GM11168 (cell line): ENCODE measurements around the gene INHBB.

Source experiments
- in situ Hi-C: fragments of 300-500 bp; cut with MboI; formaldehyde crosslinking; loops from one replicate; pipeline ENCODE4 v1.12.0; 2022; ENCODE audit warnings: low sequenced_read_pairs; ENCODE audit not compliant: unreplicated experiment

The INHBB gene

DNA sequence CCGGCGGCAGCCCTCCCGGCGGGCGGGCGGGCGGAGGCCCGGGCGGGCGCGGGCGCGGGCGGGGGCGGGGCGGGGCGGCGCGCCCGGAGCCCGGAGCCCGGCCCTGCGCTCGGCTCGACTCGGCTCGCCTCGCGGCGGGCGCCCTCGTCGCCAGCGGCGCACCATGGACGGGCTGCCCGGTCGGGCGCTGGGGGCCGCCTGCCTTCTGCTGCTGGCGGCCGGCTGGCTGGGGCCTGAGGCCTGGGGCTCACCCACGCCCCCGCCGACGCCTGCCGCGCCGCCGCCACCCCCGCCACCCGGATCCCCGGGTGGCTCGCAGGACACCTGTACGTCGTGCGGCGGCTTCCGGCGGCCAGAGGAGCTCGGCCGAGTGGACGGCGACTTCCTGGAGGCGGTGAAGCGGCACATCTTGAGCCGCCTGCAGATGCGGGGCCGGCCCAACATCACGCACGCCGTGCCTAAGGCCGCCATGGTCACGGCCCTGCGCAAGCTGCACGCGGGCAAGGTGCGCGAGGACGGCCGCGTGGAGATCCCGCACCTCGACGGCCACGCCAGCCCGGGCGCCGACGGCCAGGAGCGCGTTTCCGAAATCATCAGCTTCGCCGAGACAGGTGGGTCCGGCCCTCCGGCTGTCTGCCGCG lies at the start of gene INHBB:
Gene INHBB (plus strand): TSS at position 111 of the 641 bp plus-strand sequence. CDS start 53 bp downstream, at position 164.
- in situ Hi-C loops, result no loop called here

DNA sequence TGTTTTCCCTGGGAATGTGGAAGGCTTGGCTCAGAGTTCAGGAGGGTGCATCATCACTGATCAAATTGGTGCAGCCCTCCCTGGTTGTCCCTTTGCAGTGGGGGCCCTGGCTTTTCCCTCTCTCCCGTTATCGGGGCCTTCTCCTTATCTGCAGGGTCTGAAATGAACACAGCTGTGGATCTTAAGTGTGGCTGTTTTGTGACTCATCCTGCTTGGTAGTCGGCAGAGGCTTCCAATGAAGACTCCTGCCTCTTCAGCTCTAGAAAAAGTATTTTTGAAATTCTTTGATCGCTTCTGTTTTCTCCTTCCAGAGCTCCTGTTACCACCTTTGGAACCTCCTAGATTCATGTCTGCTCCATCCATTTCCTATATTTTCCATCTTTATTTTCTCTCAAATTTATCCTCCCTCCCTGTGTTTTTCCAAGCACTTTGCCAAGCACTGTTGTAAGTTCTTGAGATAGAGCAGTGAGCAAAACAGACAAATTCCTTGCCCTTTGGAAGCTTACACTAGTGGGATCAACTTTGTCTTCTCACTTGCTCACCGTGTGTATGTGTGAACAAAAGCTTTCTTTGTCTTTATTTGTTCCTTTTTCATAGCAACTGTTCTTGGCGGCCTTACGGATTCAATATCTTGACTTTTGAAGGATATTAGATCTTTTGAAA lies 47.6 kb upstream of the INHBB start:
- in situ Hi-C loops, result no loop called here

DNA sequence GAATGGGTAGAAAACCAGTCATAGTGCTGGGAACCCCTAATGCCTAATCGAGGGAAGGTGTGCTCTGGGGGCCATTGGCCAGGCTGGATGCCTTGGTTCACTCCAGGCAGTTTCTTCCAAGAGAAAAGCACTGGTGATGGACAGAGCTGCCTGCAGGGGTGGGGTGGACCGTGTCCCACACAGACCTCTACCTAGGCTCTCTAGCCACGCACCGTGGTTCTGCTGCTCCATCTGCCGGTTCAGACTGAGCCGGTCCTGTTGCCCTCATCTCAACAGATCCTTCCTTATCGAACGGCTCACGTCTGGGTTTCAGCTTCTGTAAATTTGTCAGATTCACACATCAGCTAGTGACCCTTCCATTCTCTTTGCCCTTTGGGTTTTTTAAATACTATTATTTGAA lies 46.9 kb upstream of the INHBB start:
- in situ Hi-C loops, result no loop called here

DNA sequence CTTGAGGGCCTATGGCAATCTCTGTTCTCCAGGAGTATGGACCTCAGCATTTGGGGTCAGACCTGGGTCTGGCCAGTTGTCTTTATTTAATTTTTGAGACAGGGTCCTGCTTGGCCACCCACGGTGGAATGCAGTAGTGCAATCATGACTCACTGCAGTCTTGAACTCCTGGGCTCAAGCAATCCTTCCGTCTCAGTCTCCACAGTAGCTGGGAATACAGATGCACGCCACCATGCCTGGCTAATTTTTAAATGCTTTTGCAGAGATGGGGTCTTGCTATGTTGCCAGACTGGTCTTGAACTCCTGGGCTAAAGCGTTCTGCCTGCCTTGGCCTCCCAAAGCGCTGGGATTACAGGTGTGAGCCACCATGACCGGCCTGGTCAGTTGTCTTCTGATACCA lies 46.4 kb upstream of the INHBB start:
- in situ Hi-C loops, result no loop called here

DNA sequence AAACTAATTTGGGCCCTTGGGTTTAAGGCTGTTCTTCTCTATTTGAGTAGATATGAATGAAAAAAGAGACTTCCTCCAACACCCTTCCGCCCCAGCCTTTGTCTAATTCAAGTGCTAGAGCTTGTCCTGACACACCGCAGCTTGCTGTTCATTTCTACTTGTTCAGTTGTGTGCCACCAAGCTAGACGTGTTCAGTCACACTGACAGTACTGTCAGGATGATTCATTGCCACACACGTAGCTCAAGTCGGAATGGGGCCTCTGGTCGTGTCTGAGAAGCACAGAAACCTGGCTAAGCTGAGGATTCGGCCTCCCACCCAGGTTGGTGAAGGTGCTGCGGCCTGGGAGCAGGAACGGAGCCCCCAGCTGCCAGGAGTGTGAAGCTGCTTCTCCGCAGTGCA lies 45.6 kb upstream of the INHBB start:
- in situ Hi-C loops, result no loop called here

DNA sequence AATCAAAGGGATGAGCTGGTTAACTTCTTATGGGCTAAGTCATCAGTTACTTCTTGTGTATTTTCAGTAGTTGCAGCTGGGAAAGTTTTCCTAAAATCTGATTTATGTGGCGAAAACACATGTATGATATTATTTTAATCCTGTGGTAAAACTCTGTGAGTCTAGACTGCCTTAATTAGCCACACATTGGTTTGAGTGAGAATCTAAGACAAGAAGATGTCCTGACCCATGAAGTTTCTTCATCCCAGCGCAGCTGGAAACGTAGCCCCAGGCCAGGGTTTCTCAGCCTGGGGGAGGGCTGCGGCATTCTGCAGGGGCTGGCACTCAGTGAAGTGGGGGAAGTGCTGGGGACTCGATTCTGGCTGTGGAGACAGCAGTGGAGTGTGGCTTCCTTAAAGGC lies 44.7 kb upstream of the INHBB start:
- in situ Hi-C loops, result no loop called here

DNA sequence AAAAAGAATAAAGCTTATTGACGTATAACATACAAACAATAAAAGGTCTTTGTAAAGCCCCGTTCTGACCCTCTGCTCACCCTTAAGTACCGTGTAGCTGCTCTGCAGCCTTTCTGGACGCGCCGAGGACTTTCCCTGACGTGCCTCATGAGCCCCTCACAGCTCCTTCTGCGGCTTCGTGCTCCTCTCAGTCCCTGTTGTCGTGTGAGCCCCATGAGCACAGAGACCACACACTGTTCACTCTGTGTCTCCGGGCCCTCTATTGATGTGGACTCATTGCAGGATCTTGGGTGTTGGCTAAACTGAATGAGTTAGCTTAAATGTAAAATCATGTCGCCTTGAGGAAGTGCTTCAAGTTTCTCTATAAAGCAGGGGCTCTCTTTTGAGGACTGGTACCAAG lies 43.6 kb upstream of the INHBB start:
- in situ Hi-C loops, result no loop called here

DNA sequence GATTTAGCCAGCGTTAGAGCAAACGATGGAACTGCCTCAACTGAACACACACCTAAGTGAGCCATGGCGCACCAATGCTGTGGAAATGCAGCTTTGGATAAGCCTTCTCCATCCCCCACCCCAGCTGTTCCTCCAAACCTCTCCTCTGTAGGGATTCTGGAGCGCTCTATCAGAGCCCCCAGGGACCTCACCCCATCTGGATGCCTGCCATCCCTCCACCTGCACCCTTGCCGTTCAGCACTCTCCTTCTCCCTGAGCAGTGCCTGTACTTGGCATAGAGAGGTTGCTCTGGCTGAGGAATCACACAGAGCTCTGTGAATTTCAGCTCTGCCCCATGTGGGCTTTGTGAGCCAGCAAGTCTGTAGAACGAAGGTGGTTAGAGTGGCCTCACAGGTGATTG lies 42.8 kb upstream of the INHBB start:
- in situ Hi-C loops, result no loop called here

DNA sequence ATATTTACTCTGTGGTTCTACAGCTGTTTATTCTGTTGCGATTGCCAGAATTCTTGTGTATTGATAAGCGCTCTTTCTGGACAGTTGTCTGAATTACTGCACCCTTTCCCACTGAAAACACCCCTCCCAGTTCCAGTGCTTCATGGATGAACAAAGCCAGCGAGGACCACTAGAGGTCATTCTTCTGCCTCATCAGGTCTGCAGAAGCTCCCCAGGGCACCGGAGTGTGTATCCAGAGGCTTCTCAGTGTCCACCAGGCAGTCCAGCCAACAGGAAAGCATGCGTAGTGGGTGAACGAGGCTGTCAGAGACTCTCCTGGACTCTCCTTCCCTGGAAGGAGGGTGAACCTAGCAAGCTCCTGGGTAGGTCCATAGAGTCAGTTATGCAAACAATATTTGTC lies 40.6 kb upstream of the INHBB start:
- in situ Hi-C loops, result no loop called here

DNA sequence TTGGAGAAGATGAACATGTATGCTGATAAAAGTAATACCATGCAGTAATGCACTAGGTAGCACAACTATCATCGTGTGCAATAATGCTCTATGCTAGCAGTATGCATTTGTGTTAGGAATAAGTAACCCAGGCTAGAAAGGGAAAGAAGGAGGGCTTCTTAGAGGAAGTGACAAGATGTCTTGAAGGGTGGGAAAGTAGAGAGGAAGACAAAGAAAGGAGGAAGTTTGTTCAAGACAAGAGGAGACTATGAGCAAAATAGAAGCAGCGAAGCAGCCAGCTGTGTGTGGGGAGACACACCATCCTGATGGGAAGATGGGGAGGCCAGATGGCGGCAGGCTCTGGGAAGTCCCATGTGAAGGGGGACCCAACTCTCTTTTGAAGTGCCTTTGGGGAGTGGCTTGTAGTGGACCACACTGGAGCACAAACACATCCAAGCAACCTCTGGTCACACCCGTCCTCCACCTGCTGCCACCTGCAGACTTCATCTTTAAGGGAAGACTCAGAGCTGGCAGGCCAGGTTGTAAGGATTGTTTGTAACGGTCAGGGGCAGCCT lies 39.9 kb upstream of the INHBB start:
- in situ Hi-C loops, result no loop called here

DNA sequence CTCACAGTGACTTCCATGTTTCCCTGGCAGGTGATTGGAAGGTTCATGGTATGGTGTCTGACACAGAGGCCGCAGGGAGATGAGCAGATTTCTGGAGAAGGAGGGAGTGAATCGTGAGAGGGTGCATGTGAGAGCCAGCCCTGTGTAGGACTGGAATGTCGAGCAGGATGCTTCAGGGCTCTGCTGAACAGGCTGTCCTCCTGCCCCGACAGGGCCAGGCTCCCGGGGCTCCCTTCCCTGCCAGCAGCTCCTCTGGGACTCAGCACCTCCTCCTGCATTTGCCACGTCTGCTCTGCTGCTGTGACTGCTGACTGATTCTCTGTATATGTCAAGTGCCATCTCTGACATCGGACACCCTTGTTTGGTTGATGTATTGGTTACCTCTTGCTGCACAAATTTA lies 38.5 kb upstream of the INHBB start:
- in situ Hi-C loops, result no loop called here

DNA sequence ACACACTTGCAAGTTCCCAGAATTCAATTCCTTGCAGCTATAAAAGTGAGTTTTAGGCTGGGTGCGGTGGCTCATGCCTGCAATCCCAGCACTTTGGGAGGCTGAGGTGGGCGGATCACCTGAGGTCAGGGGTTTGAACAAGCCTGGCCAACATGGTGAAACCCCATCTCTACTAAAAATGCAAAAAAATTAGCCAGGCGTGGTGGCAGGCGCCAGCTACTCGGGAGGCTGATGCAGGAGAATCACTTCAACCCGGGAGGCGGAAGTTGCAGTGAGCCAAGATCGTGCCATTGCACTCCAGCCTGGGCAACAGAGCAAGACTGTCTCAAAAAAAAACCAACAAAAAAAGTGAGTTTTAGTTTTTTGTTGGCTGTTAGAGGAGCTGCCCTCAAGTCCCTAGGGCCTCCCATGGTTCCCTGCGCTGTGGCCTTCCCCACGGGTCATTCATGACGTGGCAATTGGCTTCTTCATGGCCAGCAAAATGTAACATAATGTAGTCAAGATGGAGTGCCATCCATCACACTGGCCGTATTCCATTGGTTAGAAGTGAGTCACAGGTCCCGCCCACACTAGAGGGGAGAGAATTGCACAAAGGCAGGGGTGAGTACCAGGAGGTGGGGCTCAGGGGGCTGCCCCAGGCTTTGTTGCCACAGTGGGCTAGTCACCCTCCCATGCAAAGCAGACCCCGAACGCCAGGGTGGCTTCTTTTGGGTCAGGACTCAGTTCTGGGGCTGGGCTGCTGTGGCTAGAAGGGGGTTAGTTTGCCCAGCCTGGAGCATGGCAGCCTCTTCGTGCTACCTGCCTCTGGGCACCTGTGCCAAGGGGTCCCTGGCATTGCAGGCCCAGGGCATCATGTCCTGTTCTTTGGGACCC lies 37.7 kb upstream of the INHBB start:
- in situ Hi-C loops, result no loop called here

DNA sequence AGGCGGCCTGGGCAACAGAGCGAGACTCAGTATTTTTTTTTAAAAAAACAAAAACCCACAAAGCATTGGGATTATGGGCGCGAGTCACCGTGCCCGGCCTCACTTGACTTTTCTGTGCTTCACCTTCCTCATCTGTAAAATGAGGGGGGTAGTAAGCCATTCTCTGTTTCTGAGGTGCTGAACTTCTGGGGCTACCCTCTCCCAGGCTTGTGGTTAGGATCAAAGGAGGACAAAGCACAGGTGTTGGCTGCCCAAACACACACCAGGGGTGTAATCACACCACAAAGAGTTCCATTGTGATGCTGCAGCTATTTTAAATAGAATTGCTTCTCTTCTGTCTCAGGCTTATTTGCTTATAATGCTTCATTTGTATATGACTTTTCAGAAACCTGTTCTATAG lies 35.8 kb upstream of the INHBB start:
- in situ Hi-C loops, result loop anchor here (10.0 kb wide), 1 partner anchor 85 kb away; the partner anchor contains the start of gene TMEM185B

DNA sequence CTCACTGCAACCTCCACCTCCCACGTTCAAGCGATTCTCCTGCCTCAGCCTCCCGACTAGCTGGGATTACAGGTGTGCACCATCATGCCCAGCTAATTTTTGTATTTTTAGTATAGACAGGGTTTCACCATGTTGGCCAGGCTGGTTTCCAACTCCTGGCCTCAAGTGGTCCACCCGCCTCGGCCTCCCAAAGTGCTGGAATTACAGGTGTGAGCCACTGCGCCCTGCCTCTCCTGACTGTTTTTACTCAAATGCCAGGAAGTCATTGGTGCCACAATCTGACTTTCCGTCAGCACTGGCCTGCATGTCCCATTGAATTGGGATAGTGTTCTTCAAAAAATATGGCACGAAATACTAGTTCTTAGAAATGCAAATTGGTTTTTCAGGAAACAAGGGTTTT lies 35.1 kb upstream of the INHBB start:
- in situ Hi-C loops, result loop anchor here (10.0 kb wide), 1 partner anchor 86 kb away; the partner anchor contains the start of gene TMEM185B

DNA sequence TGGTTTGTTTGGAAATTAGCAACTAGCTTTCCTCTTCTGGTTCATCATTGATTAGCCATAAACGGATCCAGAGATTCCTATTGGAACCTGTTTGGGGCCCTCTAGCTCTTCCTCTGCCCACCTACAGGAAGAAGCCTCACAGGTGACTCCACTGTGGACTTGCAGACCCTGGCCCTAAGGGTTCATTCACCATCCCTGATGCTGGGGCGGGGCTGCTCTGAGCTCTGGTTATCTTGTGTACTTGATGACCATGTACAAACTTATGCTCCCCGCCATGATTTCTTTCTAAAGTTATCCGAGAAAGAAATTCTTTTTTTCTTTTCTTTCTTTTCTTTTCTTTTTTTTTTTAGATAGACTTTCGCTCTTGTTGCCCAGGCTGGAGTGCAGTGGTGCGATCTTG lies 33.9 kb upstream of the INHBB start:
- in situ Hi-C loops, result loop anchor here (10.0 kb wide), 1 partner anchor 87 kb away; the partner anchor contains the start of gene TMEM185B

DNA sequence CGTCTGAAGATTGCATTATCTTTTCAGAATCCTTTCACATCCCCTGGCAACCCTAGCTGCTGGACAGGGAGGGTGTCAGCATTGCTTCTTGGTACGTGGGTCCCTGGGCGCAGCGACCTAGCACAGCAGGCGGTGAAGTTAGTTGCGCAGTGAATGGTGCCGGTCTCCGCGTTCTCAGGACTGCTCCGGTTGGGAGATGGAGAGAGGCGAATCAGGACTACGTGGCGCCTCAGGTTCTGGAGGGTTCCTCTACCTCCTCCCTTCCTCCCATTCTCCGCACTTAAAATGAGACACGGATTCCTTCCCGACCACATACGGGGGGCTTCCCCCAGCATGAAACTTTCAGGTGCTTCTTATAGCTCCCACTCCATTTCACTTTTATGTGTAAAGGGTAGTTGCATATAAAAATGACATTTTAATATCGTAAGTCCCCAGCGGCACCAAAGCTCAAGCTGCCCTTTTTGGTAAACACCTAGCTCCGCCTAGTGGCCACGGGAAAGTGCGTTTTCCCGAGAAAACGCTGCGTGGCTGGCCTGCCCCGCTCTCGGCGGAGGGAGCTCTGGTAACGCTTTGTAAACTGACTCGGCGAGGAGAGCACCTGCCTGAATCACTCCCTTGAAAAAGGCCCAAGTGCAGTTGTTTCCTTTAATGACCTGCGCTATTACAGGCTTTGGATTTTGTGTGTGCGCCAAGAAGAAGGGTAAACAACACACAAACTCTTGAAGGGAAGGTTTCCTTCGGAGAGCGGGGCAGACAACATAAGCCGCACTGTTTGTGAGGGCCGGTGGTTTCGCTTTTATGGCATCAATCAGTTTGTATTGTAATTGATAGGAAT lies 32.9 kb upstream of the INHBB start:
- in situ Hi-C loops, result loop anchor here (10.0 kb wide), 1 partner anchor 88 kb away; the partner anchor contains the start of gene TMEM185B

DNA sequence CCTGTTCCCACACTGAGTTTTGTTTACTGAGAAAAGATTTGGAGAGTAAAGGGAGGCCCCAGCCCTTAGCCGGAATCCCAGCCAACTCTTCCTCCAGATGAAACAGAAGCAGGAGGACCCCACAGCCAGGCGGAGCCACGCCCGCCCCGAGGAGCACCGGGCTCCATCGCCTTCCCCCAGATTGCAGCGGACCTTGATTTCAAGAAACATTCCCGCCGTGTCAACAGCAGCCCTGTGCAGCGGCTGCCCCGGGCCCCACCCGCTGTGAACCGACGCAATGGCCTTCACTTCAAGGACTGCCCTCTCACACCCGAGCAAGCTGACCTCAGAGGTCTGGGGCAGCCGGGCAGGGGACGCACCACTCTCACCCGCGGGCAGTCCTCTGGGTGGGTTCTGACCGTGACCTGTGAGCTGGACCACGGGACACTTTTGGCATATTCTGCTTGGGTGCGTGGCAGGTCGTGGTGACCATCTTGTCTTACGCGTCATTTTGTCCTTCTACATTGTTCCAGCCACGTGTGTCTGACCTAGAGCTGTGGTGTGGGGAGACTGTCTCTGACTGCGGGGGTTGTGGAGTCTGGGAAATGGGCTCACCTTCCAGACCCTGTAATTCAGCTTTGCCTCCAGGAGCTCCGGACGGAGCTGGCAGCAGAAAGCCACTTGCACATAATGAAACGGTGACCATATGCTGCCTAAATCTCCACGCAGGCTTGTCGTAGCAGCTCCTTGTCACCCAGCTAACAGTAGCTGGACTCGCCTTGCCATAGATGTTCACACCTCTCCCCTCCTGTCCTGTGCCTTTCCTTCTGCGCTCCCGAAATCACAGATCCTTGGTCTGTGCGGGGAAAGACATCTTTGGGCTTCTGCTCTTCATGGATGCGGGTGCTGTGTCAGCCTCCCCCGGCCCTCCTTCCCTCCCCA lies 32.0 kb upstream of the INHBB start:
- in situ Hi-C loops, result loop anchor here (10.0 kb wide), 1 partner anchor 89 kb away; the partner anchor contains the start of gene TMEM185B

DNA sequence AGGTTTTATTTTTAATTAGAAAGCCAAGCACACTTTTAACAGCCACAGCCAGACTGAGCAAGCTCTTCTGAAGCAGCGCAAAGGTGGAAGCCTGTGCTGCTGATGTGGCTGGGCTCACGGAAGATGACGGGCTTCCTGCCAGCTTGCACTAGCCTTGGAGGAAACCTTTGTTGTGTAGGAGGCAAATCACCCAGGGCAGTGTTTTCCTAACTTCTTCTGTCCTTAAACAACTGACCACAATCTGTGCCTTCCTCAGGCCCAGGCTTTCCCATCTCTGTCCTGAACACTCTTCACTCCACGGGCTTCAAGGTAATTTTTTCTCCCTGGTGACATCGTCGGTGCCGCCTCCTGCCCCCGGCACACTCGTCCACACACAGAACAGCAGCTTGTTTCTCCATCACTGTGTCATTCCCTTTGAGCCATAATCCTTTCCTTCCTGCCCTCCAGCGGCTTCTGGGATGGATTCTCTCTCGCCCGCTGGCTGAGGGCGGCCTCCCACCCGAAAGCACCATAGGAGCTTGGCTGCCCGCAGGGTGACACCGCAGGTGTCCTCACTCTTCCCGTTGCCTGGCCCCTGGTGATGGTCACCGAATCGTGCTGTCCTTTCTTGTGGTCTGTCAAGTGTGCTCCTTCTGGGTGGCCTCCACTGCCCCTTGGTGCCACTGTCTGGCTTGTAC lies 31.1 kb upstream of the INHBB start:
- in situ Hi-C loops, result loop anchor here (10.0 kb wide), 1 partner anchor 90 kb away; the partner anchor contains the start of gene TMEM185B
